Hair follicular keratinocyte (primary cell): Measurements from ENCODE around the gene WDFY1. TPM values are rescaled to one million over a fixed set of nuclear protein-coding genes. Genes with fewer than 3 reads are reported as not detected.

Experiments
- total RNA-seq: library from RNA; depleted of rRNA; stranded (reverse); fragments of >200 nt; gene quantifications from 2 replicates; pipeline ENCODE4 v1.2.3, GENCODE V29; 2015

Gene WDFY1
- total RNA-seq, result 26.6 and 41.1 TPM in 2 replicates

GRCh38 chr2:223944703-223945531, at the start of gene WDFY1:
WDFY1 (minus strand) TSS chr2:223945335; CDS start chr2:223945284, 51 bp downstream.

DNA sequence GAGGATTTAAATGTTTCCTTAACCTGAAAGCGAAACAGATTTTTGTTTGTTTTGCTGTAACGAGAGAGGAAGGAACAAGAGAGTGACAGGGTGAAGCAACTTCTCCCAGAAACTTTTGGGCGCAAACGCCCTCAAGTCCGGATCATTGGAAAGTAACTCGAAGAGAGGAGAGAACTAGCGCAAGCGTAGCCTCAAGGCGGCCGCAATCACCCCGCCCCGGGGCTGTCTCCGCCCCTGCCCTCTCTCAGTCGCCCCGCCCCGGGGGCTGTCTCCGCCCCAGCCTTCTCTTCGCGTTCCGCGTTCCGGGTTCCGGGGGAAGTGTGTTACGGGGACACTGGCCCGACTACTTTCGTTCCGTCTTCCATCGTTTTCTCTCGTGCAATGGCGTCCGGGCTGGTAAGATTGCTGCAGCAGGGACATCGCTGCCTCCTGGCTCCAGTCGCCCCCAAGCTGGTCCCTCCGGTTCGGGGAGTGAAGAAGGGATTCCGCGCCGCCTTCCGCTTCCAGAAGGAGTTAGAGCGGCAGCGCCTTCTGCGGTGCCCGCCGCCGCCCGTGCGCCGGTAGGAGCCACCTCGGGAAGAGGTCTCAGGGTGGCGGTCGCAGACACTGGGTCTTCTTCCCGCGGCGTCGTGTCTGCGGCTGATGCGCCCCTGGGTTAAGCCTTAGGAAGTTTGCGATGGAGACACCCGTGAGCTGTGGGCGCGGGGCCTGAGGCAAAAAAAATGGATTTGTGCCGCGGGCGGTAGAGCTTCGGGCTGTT, 12.1 kb upstream of the WDFY1 start, which contains the start of gene MRPL44:
TSS of gene MRPL44 (plus strand) at position 372 of the 760 bp plus-strand sequence. CDS start at position 382, 10 bp downstream.

DNA sequence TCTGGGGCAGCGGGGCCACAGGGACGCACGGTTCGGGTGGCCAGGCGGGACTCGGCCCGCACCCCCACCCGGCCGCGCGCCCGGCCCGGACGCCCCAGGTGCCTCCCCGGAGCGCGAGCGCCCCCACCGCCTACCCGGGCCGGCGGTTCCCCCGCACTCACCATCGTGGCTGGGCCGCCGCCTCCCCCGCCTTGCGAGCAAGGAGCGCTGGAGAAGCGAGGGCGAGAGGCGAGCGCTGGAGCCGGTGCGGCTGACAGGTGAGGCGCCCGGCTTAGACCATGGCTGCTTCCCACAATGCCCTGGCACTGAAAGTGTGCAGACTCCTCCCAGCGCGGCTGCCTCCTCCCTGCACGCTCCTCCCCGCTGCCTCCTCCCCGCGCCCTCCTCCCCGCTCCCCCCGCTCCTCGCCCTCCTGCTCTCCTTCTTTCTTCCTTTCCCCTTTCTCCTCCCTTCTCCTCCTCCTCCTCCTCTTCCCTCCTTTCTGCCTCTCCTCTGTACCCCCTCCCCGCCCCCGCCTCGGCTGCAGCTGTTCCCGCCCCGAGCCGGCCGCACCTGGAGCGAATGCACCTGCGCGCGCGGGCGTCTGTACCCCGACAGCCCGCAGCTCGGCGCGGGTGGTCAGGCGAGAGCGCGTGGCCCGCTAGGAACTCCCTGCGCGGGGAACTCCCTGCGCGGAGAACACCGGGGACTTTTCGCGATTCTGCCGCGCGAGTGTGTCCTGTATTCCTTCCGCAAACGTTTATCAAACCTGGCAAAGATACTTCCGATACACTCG, 107.7 kb downstream of the WDFY1 start, which contains the start of gene AP1S3:
TSS of gene AP1S3 (minus strand) at position 296 of the 775 bp plus-strand sequence. CDS start at position 164, 132 bp downstream.

Other genes with a start within 250 kb of the WDFY1 start
- gene AP1S3, start 107.8 kb downstream of the WDFY1 start, total RNA-seq, result 16.3 and 19.0 TPM in 2 replicates
- 32.3 and 38.3 TPM in 2 replicates for gene MRPL44, start 12.1 kb upstream of the WDFY1 start, total RNA-seq
- 152 and 272 TPM in 2 replicates for gene SERPINE2, start 94.0 kb upstream of the WDFY1 start, total RNA-seq